Muscle layer of colon (tissue), 2 donors: ENCODE data around the gene TMOD2.
A peak's percentile ranks its signal among the peaks of the same experiment; 100 is the strongest.

ENCODE experiments used
- H3K27ac ChIP-seq: one replicate; pipeline ENCODE4 v1.7.0; 2013; ENCODE audit warnings: low read depth, mild to moderate bottlenecking, low read length, moderate library complexity
- H3K27me3 ChIP-seq, 2 donors: one replicate each; pipeline ENCODE4 v1.7.0; 2013; ENCODE audit warnings: low read length in 2 of 2, mild to moderate bottlenecking in 2 of 2; ENCODE audit not compliant: insufficient read depth in 2 of 2, control insufficient read depth in 1 of 2
- H3K36me3 ChIP-seq: one replicate; pipeline ENCODE4 v1.7.0; 2013; ENCODE audit warnings: mild to moderate bottlenecking, low read length; ENCODE audit not compliant: insufficient read depth
- H3K4me1 ChIP-seq: one replicate; pipeline ENCODE4 v1.7.0; 2013; ENCODE audit warnings: mild to moderate bottlenecking, low read length; ENCODE audit not compliant: insufficient read depth
- H3K4me3 ChIP-seq, 2 donors: one replicate each; pipeline ENCODE4 v1.7.0; 2013; ENCODE audit warnings: low read length in 2 of 2, low read depth in 1 of 2, mild to moderate bottlenecking in 1 of 2, moderate library complexity in 1 of 2
- H3K9ac ChIP-seq: one replicate; pipeline ENCODE4 v1.7.0; 2013; ENCODE audit warnings: low read length
- H3K9me3 ChIP-seq: one replicate; pipeline ENCODE4 v1.7.0; 2013; ENCODE audit warnings: mild to moderate bottlenecking, low read length
- donor health status: abdominal sarcoma.
- donor health status: Adenocarcinoma of cecum.

The TMOD2 gene

DNA sequence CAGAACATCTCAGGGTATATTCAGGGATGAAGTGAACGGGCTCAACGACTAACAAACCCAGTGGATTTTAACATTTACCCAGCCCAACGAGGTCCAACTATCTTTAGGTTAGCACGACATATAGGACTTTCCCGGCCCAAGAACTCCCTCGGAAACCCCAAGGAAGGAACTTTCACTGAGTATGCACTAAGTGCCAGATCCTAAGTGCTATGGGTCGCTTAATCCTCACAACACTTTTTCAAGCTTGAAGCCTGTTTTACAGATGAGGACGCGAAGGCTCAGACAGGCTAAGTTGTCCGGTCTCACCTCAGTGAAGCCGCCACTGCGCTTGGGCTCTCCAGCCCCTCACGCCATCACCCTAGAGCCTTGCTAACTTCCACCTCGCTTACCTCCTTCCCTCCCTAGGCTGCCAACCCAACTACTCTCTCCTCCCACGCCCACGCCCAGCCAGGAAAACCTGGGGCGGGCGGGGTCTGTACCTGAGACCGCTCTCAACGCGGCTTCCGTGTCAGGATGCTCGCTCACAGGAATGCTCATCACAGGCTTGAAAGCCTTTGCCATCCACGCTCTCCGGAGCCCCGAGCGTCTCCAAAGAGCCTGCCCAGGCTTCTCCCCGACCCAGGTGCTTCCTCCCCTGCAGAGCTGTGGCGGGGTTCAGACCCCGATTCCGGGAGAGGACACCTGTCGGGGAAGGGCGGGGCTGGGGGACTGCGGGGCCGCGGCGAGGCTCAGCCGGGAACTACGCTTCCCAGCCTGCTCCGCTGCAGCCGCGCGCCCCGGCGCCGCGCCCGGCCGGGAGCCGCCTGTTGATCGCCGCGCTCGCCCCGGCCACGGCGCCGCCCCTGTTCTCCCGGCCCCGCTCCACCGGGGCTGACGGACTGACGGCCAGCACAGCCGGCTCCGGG lies at the start of gene TMOD2:
TSS of gene TMOD2 (plus strand) at position 806 of the 905 bp plus-strand sequence. CDS start 14,845 bp downstream, outside the sequence.
- peaks cover 18% of the 10 kb centered on the region for H3K4me1 ChIP-seq
- no peaks in the 10 kb centered on the region for H3K9me3 ChIP-seq
- peak within 1 kb of the TSS; percentile 60 for H3K27ac ChIP-seq
- H3K36me3 ChIP-seq, result no peaks in the 10 kb centered on the region
- peak within 1 kb of the TSS; percentile 50 to 63 for H3K4me3 ChIP-seq
- no peak within 1 kb of the TSS for H3K9ac ChIP-seq
- no peaks in the 10 kb centered on the region for H3K27me3 ChIP-seq

DNA sequence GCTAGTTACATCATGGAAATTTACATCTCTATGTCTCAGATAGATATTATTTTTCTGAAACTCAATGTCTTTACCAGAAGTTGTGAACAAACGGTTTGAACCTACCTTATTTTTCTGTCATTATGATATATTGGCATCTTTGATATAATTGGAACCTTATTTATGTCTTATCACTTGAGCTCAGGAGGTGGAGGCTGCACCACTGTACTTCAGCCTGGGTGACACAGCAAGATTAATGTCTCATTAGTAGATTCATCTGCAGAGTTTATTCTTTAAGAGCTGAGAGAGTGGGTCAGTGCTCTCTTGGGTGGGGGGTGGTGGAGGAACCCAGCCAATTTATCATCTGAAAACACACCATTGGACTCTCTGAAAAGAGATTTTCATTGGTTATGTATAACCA lies 48.7 kb upstream of the TMOD2 start:
- no peak overlapping the region for H3K4me3 ChIP-seq
- no peaks in the 10 kb centered on the region for H3K4me1 ChIP-seq
- H3K36me3 ChIP-seq, result no peaks in the 10 kb centered on the region
- H3K27ac ChIP-seq, result no peak overlapping the region
- H3K9me3 ChIP-seq, result no peaks in the 10 kb centered on the region
- no peaks in the 10 kb centered on the region for H3K27me3 ChIP-seq
- H3K9ac ChIP-seq, result no peak overlapping the region

DNA sequence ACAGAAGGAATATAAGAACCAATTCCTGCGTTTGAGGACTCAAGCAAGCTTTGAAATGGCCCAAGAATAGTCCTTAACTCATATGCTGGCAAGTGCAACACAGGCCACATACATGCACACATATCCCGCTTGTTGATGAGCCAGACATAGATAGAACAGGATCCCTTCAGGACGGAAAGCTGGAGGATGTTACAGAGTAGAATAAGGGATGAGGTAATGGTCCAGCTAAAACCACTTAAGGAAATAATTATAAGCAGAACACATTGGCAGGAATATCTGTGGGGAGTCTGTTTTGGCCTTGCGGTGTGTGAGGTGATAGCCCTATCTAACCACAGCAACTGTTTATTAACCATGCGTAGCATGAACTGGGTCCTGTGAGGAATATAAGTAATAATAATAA lies 45.1 kb upstream of the TMOD2 start:
- H3K9me3 ChIP-seq, result no peaks in the 10 kb centered on the region
- no peaks in the 10 kb centered on the region for H3K27me3 ChIP-seq
- no peak overlapping the region for H3K4me3 ChIP-seq
- H3K36me3 ChIP-seq, result no peaks in the 10 kb centered on the region
- no peak overlapping the region for H3K27ac ChIP-seq
- no peak overlapping the region for H3K9ac ChIP-seq
- H3K4me1 ChIP-seq, result no peaks in the 10 kb centered on the region

DNA sequence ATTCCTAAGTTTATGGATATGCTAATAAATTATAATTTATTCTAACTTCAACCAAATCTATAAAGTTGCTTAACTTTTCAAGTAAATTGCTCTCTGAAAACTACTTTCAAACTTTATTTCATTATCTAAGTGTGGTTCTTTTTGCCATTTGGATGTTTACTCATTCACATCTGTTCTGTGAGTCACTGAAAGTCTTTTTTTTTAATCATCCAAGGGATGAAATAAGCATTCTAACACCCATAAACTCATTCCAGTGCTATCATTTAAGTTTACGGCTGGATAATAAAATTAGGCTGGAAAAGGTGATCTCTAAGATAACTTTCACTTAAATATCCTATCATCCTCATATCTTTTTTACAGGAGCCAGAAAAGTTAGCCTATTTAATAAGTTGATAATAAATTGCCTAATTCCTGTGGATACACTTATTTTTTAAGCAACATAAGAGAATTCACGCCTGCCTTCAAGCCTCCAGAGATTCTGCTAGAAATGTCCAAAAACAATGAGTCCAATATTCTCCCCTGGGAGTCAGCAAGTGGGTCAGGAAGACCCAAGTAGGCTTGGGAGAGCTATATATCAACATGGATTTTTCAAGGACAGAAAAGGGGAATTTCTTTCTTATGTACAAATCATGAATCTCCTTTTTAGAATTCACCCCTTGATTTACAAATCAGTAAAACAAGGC lies 44.3 kb upstream of the TMOD2 start:
- Histone ChIP-seq H3K4me3 (no peak overlapping the region), H3K27me3 (no peaks in the 10 kb centered on the region), H3K36me3 (no peaks in the 10 kb centered on the region), H3K9ac (no peak overlapping the region), H3K4me1 (no peaks in the 10 kb centered on the region), H3K9me3 (no peaks in the 10 kb centered on the region), H3K27ac (no peak overlapping the region)

DNA sequence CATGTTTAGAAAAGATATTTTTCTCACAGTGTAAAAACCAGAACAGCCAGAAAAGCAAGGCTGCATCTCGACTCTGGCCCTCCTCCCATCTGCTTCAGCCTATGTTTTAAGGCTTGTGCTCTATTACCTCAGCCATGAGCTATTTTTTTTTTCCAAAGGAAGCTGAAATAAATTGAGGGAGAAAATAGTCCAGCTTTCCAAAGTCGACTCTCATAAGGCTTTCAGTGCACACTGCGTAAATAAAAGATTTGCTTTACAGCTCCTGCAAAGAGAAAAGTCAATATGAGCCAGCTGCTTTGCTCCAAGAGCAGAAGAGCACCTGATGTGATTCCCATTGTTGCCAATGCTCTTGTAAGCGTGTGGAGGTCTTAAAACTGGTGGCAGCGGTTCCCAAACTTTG lies 43.4 kb upstream of the TMOD2 start:
- no peaks in the 10 kb centered on the region for H3K9me3 ChIP-seq
- H3K27me3 ChIP-seq, result no peaks in the 10 kb centered on the region
- no peak overlapping the region for H3K27ac ChIP-seq
- no peak overlapping the region for H3K4me3 ChIP-seq
- H3K9ac ChIP-seq, result no peak overlapping the region
- H3K36me3 ChIP-seq, result no peaks in the 10 kb centered on the region
- H3K4me1 ChIP-seq, result no peaks in the 10 kb centered on the region

DNA sequence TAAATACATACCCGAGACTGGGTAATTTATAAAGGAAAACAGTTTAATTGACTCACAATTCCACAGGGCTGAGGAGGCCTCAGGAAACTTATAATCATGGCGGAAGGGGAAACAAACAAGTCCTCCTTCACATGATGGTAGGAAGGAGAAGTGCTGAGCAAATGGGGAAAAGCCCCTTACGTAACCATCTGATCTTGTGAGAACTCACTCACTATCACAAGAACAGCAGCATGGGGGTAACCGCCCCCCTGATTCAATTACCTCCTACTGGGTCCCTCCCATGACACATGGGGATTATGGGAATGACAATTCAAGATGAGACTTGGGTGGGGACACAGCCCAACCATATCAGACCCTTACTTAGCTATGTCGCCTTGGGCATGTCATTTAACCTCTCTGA lies 42.4 kb upstream of the TMOD2 start:
- H3K4me3 ChIP-seq, result no peak overlapping the region
- no peaks in the 10 kb centered on the region for H3K4me1 ChIP-seq
- H3K27ac ChIP-seq, result no peak overlapping the region

DNA sequence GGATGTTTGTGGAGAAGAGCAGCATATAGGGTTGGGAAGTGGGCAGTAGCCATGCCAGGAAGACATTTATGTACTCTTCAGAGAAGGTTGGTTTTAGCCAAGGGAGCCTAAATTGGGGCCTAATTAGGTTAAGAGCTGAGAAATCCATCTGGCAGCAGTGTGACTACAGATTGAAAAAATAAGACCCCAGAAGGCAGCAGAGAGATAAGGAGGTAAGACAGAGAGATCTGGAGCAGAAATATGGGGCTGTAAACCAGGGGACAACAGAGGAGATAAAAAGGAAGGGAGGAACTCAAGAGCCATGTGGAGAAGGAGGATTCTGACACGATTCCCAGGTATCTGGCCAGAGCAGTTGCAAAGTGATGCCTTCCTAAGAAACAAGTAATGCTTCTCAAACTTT lies 37.2 kb upstream of the TMOD2 start:
- Histone ChIP-seq H3K4me3 (no peak overlapping the region), H3K9ac (no peak overlapping the region), H3K4me1 (no peaks in the 10 kb centered on the region), H3K9me3 (no peaks in the 10 kb centered on the region), H3K27me3 (no peaks in the 10 kb centered on the region), H3K27ac (no peak overlapping the region), H3K36me3 (no peaks in the 10 kb centered on the region)

More for the DNA sequence above, 42.4 kb upstream of the TMOD2 start:
- Histone ChIP-seq H3K36me3 (no peaks in the 10 kb centered on the region), H3K9me3 (no peaks in the 10 kb centered on the region), H3K27me3 (no peaks in the 10 kb centered on the region), H3K9ac (no peak overlapping the region)

DNA sequence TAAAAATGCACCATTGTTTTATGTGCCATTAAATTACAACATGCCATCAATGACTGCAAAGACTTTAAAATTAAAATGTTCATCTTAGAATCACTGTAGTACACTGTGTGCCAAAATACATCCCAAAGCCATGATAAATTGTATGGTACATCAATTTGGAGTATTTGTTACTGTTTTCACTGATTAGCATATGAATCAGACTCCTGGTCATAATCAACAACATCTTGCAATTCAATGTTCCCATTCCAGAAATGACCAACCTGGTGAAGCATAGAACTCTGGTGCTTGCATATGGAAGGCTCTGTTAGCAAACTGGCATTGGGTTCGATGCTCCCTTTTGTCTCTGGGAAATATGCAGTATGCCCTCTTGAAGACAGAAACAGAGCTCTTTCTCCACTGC lies 36.5 kb upstream of the TMOD2 start:
- Histone ChIP-seq H3K27ac (no peak overlapping the region), H3K9ac (no peak overlapping the region), H3K4me1 (no peaks in the 10 kb centered on the region), H3K27me3 (no peaks in the 10 kb centered on the region), H3K36me3 (no peaks in the 10 kb centered on the region), H3K9me3 (no peaks in the 10 kb centered on the region), H3K4me3 (no peak overlapping the region)

DNA sequence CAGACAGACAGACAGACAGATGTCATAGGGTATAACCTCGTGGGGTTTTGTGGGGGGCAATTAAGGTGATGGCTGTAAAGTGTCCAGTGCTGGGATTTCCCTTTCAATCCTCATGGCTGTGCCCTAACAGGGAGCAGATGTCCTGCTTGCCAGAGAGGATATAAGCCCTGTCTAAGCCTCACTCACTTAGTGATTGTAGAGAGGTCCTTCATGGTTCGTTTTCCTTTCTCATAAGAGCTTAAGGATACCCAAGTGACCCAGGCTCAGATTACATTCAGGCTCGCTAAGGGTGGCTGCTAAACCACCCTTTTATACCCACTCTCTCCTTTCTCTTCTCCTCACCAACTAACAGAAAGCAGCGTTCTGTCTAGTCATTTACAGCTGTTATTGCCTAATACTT lies 33.2 kb upstream of the TMOD2 start:
- Histone ChIP-seq H3K4me3 (no peak overlapping the region), H3K27ac (no peak overlapping the region), H3K9me3 (no peaks in the 10 kb centered on the region), H3K9ac (no peak overlapping the region), H3K27me3 (no peaks in the 10 kb centered on the region), H3K4me1 (peaks cover 15% of the 10 kb centered on the region), H3K36me3 (peaks cover 10% of the 10 kb centered on the region)

DNA sequence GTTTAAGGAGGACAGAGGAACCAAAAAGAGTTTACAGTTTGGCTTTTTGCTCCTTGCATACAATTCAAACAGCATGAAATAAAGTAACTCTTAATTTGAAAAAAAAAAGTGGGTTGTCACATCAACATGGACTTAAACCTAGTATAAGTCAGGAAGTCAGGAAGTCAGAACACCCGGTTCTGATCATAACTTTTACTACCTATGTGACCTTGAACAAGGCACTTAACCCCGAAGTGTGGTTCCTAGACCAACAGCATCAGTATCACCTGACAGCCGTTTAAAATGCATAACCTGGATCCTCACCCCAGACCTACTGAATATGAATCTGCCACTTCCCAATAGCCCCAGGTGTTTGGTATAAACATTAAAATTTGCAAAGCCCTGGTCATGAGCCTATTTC lies 32.7 kb upstream of the TMOD2 start:
- no peak overlapping the region for H3K27ac ChIP-seq
- peaks cover 10% of the 10 kb centered on the region for H3K36me3 ChIP-seq
- no peaks in the 10 kb centered on the region for H3K27me3 ChIP-seq

DNA sequence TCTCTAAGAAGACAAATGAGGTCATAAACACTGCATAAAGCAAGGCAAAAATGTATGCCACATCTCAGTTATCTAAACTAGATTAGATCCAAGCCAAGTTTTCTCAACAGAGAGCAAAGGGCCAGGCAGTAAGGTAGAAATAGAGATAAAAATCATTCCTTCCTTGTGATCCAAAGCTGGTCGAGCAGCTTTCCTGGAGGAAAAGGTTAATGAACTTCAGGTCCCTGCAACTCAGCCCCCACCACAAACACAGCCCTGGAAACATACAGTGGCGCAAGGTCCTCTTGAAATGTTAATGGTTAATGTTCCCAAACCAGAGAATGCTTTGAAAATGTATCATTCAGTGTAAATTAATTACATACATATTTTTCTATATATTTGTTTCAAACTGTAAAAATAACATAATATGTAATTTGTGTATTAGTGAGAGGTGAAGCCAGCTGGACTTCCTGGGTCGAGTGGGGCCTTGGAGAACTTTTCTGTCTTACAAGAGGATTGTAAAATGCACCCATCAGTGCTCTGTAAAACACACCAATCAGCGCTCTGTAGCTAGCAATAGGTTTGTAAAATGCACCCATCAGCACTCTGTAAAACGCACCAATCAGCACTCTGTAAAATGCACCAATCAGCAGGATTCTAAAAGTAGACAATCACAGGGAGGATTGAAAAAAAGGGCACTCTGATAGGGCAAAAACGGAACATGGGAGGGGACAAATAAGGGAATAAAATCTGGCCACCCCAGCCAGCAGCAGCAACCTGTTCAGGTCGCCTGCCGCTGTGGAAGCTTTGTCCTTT lies 31.0 kb upstream of the TMOD2 start:
- Histone ChIP-seq H3K4me3 (no peak overlapping the region), H3K9ac (no peak overlapping the region), H3K9me3 (no peaks in the 10 kb centered on the region), H3K4me1 (peaks cover 30% of the 10 kb centered on the region), H3K27ac (no peak overlapping the region), H3K36me3 (peaks cover 10% of the 10 kb centered on the region), H3K27me3 (no peaks in the 10 kb centered on the region)

More for the DNA sequence above, 32.7 kb upstream of the TMOD2 start:
- no peaks in the 10 kb centered on the region for H3K9me3 ChIP-seq
- peaks cover 15% of the 10 kb centered on the region for H3K4me1 ChIP-seq
- no peak overlapping the region for H3K4me3 ChIP-seq
- no peak overlapping the region for H3K9ac ChIP-seq
